ENCODE measurements around the gene USP44. TPM values are rescaled to one million over a fixed set of nuclear protein-coding genes. Genes with fewer than 3 reads are reported as not detected.

The USP44 gene
- total and polyA plus RNA-seq, 10 of the 15 experiments (the other 5 are each of a cell fraction or from before 2014, with no cell fraction given) = 0.02 to 0.26 (median 0.12) TPM; not detected in 6

DNA sequence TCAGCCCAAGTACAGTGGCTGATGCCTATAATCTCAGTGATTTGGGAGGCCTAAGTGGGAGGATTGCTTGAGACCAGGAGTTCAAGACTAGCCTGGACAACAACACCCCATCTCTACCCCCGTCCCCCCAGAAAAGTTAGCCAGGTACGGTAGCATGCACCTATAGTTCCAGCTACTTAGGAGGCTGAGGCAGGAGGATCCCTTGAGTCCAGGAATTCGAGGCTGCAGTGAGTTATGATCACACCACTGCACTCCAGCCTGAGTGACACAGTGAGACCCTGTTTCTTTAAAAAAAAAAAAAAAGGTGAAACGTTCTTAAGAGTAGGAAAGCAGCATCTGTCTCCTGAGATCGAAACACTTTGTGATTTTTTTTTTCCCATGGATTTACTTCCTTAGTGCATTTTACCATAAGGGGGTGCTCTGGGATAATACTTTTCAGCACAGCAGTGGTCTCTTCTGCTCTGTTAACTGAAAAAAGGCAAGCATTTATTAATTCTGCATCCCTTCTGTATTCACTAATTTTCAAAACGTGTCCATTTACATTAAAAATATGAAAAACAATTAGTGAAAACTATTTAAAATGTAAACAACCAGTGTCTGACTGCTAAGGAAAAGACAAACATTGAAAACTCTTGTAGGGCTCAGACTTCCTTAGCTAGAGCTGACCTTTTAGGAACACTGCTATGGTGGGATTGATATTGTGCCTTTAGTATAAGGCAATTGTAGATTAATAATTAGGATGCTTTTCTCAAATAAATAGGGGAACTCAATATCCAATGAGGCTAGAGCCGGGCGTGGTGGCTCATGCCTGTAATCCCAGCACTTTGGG is 31.2 kb upstream of the USP44 start:
- no peak overlapping the region for H3K4me3 ChIP-seq
- no peak overlapping the region for H2AFZ ChIP-seq (ENCODE audit: control insufficient read depth, low read depth, low read length)
- no peaks in the 10 kb centered on the region for H4K20me1 ChIP-seq (ENCODE audit: control insufficient read depth, insufficient read depth)
- TF ChIP-seq CTCF (IDR thresholded peaks at IDR 0.05 in 2 of 3, conservative IDR thresholded peaks at IDR 0.05 in 1 of 3; ENCODE audit: control insufficient read depth in 2 of 3, extremely low read depth in 1 of 3, insufficient read depth in 1 of 3, low read depth in 3 of 3, low read length in 3 of 3) (peak in 1 of 3 experiments; percentile 11; a peak in 1 of 6 replicates), STAT1 (conservative IDR thresholded peaks at IDR 0.05) (no peak), RAD21 (IDR thresholded peaks at IDR 0.05; ENCODE audit: insufficient read depth, low read depth, low read length) (peak; percentile 24; the same call in 1 of the 2 replicates)
- DNase-seq (ENCODE audit: low read depth, low spot score) = no peak
- no peaks in the 10 kb centered on the region for H3K79me2 ChIP-seq (ENCODE audit: control insufficient read depth, insufficient read depth, low read length)
- SMC1A ChIA-PET (ENCODE audit: uncharacterized antibody, unreplicated experiment) = interaction anchor here (1.0 kb wide), 1 partner anchor 13 kb away, joined by 3 read pairs; no protein-coding TSS in a partner anchor
- RAD21 ChIA-PET (ENCODE audit: unreplicated experiment) = no interaction called here
- H3K4me2 ChIP-seq (ENCODE audit: control insufficient read depth, insufficient read depth) = no peak overlapping the region
- WGBS (ENCODE audit: insufficient coverage, insufficient replicate concordance, low lambda C conversion rate, missing lambda C conversion rate) = 30% methylated on average over 7 of the region's 8 CpGs
- no peaks in the 10 kb centered on the region for H3K9me3 ChIP-seq (replicated peaks; ENCODE audit: control insufficient read depth, insufficient read depth, low read length)
- CTCF ChIA-PET = interaction anchor here (0.7 to 1.7 kb wide), 5 partner anchors 11 to 418 kb away, joined by 3 to 6 read pairs (median 4); no protein-coding TSS in a partner anchor
- no peak for FAIRE-seq
- H3K27me3 ChIP-seq (replicated peaks in 1 of 2; ENCODE audit: control insufficient read depth in 2 of 2, insufficient read depth in 2 of 2, low read length in 1 of 2) = 0 out of 4 replicates have a peak, but pooled peaks cover 0 to 2% of the 10 kb centered on the region in 2 experiments
- H3K27ac ChIP-seq (ENCODE audit: control insufficient read depth, insufficient read depth) = no peak overlapping the region
- no peaks in the 10 kb centered on the region for H3K4me1 ChIP-seq (ENCODE audit: control insufficient read depth, insufficient read depth, low read length)
- no peaks in the 10 kb centered on the region for H3K36me3 ChIP-seq (ENCODE audit: control insufficient read depth in 2 of 2, insufficient read depth in 2 of 2, low read length in 1 of 2)
- no TSS peak for BruUV-seq (replicated peaks)
- no peak overlapping the region for H3K9ac ChIP-seq (ENCODE audit: control insufficient read depth, insufficient read depth, low read length)
- ATAC-seq = no peak
- POLR2A ChIA-PET = no interaction called here
- intact Hi-C loops (cut with micrococcal nuclease; ENCODE audit: unreplicated experiment) = no loop called here
- in situ Hi-C loops (cut with MboI) = no loop called here

Measured in GM12878 (cell line).